PC-9 (cell line): ENCODE results near the gene NOD1. TPM values are rescaled to one million over a fixed set of nuclear protein-coding genes. Genes with fewer than 3 reads are reported as not detected.

Experiments used
- BruUV-seq: library from RNA; stranded (reverse); fragments of 400-500 nt; replicated peaks from 2 replicates; lab custom pipeline; 2021; lab: Mats Ljungman, UMichigan
- CTCF ChIA-PET: fragments of 300-600 bp; sonication (Branson Sonifier 250); formaldehyde crosslinking; loops from one replicate; lab custom pipeline; 2022; ENCODE audit warnings: antibody characterized with exemption; lab: Charles Lee
- POLR2A ChIA-PET: fragments of 300-600 bp; sonication (Branson Sonifier 250); formaldehyde crosslinking; loops from one replicate; lab custom pipeline; 2022; ENCODE audit warnings: antibody characterized with exemption; ENCODE audit not compliant: unreplicated experiment; lab: Charles Lee
- DNase-seq, 2 experiments: peaks; one replicate each; pipeline versions ENCODE4 v3.0.0 to v3.0.0-alpha.2; 2015 to 2022; ENCODE audit warnings: mixed read lengths in 1 of 2
- H2AFZ ChIP-seq: fragments of 200-600 bp; sonication (generic); 2 replicates; pipeline ENCODE4 v1.8.1; 2017; ENCODE audit warnings: antibody characterized with exemption
- H3F3A ChIP-seq: fragments of 200-600 bp; sonication (generic); 2 replicates; pipeline ENCODE4 v1.8.1; 2017; ENCODE audit warnings: antibody characterized with exemption, mild to moderate bottlenecking, low read depth; ENCODE audit not compliant: insufficient read depth
- H3K27ac ChIP-seq: fragments of 200-600 bp; sonication (generic); 2 replicates; pipeline ENCODE4 v1.6.1; 2016; ENCODE audit warnings: mixed run types
- H3K27me3 ChIP-seq: fragments of 200-600 bp; sonication (generic); 2 replicates; pipeline ENCODE4 v1.6.1; 2016; ENCODE audit warnings: low read depth, mixed run types; ENCODE audit not compliant: insufficient read depth
- H3K36me3 ChIP-seq: fragments of 200-600 bp; sonication (generic); 2 replicates; pipeline ENCODE4 v1.6.1; 2016; ENCODE audit warnings: low read depth, mixed run types
- H3K4me1 ChIP-seq: fragments of 200-600 bp; sonication (generic); replicated peaks from 2 replicates; pipeline ENCODE4 v1.6.1; 2016; ENCODE audit warnings: mixed run types; ENCODE audit not compliant: insufficient read depth
- H3K4me2 ChIP-seq: fragments of 200-600 bp; sonication (generic); 2 replicates; pipeline ENCODE4 v1.6.1; 2017; ENCODE audit warnings: mixed run types
- H3K4me3 ChIP-seq: fragments of 200-600 bp; sonication (generic); 2 replicates; pipeline ENCODE4 v1.6.1; 2016; ENCODE audit warnings: mixed run types
- H3K79me2 ChIP-seq: fragments of 200-600 bp; sonication (generic); 2 replicates; pipeline ENCODE4 v1.6.1; 2017; ENCODE audit warnings: low read depth, mixed run types
- H3K9me2 ChIP-seq: fragments of 200-600 bp; sonication (generic); 2 replicates; pipeline ENCODE4 v1.8.1; 2017; ENCODE audit warnings: mild to moderate bottlenecking; ENCODE audit not compliant: insufficient read depth
- H3K9me3 ChIP-seq: fragments of 200-600 bp; sonication (generic); 2 replicates; pipeline ENCODE4 v1.8.1; 2016; ENCODE audit warnings: low read depth; ENCODE audit not compliant: insufficient read depth
- H4K20me1 ChIP-seq: fragments of 200-600 bp; sonication (generic); 2 replicates; pipeline ENCODE4 v1.8.1; 2017; ENCODE audit not compliant: insufficient read depth
- EZH2 ChIP-seq: fragments of 200-600 bp; sonication (generic); IDR thresholded peaks from 2 replicates; pipeline ENCODE4 v1.8.0; 2017; ENCODE audit warnings: antibody characterized with exemption, low read depth
- intact Hi-C: fragments of 100-400 bp; cut with micrococcal nuclease; formaldehyde crosslinking; loops from one replicate; pipeline ENCODE4 v1.10.0; 2022; ENCODE audit not compliant: unreplicated experiment
- total RNA-seq: library from RNA; stranded (reverse); gene quantifications from 2 replicates; pipeline ENCODE4 v1.2.3, GENCODE V29; 2021
- TF ChIP-seq, protein P1 (sequence below): fragments of 200-600 bp; sonication (generic); conservative IDR thresholded peaks from 2 replicates; pipeline ENCODE4 v1.6.1; 2017; ENCODE audit warnings: mixed run types, antibody characterized with exemption, mild to moderate bottlenecking, moderate library complexity

The NOD1 gene
- total RNA-seq, 1 experiment from 2014 or later, result 16.5 TPM

DNA sequence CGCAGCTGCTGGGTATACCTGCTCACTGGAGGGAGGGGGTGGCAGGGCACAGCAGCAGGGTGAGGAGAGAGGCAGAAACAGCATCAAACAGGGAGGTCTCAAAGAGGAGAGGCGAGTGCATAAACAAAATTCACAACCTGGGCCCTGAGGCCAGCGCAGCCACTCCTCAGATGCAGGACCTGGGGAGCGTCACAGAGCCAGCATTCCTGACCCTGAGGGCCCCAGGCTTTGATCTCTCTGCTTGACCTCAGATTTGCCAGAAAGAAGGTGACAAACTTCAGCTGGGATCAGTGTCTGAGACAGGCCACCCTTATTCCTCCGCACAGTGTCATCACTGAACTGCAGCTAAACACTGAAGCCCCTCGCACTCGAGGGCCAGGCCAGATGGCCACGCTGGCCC lies 25.6 kb downstream of the NOD1 start:
- no peaks in the 10 kb centered on the region for H3K27me3 ChIP-seq
- no peak overlapping the region for H2AFZ ChIP-seq
- ChIA-PET POLR2A (interaction anchor here (0.6 kb wide), 1 partner anchor 182 kb away, joined by 6 read pairs; no protein-coding TSS in a partner anchor), CTCF (no interaction called here)
- peaks cover 1% of the 10 kb centered on the region; the same call in 1 of the 2 replicates for H3F3A ChIP-seq
- no peaks in the 10 kb centered on the region for H3K9me3 ChIP-seq
- TF ChIP-seq, protein P1, sequence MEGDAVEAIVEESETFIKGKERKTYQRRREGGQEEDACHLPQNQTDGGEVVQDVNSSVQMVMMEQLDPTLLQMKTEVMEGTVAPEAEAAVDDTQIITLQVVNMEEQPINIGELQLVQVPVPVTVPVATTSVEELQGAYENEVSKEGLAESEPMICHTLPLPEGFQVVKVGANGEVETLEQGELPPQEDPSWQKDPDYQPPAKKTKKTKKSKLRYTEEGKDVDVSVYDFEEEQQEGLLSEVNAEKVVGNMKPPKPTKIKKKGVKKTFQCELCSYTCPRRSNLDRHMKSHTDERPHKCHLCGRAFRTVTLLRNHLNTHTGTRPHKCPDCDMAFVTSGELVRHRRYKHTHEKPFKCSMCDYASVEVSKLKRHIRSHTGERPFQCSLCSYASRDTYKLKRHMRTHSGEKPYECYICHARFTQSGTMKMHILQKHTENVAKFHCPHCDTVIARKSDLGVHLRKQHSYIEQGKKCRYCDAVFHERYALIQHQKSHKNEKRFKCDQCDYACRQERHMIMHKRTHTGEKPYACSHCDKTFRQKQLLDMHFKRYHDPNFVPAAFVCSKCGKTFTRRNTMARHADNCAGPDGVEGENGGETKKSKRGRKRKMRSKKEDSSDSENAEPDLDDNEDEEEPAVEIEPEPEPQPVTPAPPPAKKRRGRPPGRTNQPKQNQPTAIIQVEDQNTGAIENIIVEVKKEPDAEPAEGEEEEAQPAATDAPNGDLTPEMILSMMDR, result no peak
- TF ChIP-seq EZH2, result no peak
- H3K36me3 ChIP-seq, result no peaks in the 10 kb centered on the region
- H3K4me1 ChIP-seq, result peaks cover 4% of the 10 kb centered on the region
- H3K27ac ChIP-seq, result no peak overlapping the region
- 0 out of 2 replicates have a peak, but pooled peaks cover 2% of the 10 kb centered on the region for H3K79me2 ChIP-seq
- DNase-seq, result no peak
- H3K4me2 ChIP-seq, result no peak overlapping the region
- H4K20me1 ChIP-seq, result no peaks in the 10 kb centered on the region
- intact Hi-C loops, result no loop called here
- H3K4me3 ChIP-seq, result no peak overlapping the region
- BruUV-seq, result no TSS peak
- no peaks in the 10 kb centered on the region for H3K9me2 ChIP-seq

DNA sequence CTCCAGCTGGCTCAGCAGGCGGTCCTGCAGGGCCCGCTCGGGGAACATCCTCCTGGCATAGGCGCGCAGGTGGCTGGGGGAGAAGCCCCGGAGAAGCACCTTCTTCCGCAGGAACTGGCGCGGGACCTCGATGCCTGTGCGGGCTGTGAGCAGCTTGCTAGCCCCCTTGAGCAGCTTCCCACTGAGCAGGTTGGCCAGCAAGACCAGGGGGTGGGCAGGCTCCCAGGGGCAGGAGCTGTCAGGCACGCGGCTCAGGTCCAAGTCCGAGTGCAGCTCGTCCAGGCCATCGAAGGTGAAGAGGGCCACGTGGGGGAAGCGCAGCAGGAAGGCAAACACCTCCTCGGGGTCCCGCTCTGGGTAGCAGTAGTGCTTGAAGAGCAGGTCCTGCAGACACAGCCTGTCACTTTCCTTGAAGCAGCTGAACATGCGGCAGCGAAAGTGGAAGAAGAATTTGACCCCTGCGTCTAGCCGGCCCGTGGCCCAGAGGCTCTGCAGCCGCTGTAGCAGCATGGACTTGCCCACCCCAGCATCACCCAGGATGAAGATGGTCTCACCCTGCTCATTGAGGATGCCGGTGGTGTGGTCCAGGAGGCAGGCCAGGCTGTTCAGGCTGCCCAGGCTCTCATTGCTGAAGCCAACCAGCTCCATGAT lies 26.2 kb downstream of the NOD1 start:
- H3F3A ChIP-seq, result no peaks in the 10 kb centered on the region
- no peak overlapping the region for H3K27ac ChIP-seq
- H3K79me2 ChIP-seq, result no peaks in the 10 kb centered on the region
- H3K36me3 ChIP-seq, result no peaks in the 10 kb centered on the region
- H3K9me2 ChIP-seq, result no peaks in the 10 kb centered on the region
- no TSS peak for BruUV-seq
- DNase-seq, result no peak
- H4K20me1 ChIP-seq, result no peaks in the 10 kb centered on the region
- no peaks in the 10 kb centered on the region for H3K27me3 ChIP-seq
- H3K4me1 ChIP-seq, result no peaks in the 10 kb centered on the region
- intact Hi-C loops, result no loop called here
- no peak for TF ChIP-seq EZH2
- TF ChIP-seq, protein P1, result no peak
- POLR2A ChIA-PET, result interaction anchor here (0.6 kb wide), 1 partner anchor 182 kb away, joined by 6 read pairs; no protein-coding TSS in a partner anchor
- CTCF ChIA-PET, result no interaction called here
- no peak overlapping the region for H2AFZ ChIP-seq
- H3K4me3 ChIP-seq, result no peak overlapping the region
- no peaks in the 10 kb centered on the region for H3K9me3 ChIP-seq
- no peak overlapping the region for H3K4me2 ChIP-seq

DNA sequence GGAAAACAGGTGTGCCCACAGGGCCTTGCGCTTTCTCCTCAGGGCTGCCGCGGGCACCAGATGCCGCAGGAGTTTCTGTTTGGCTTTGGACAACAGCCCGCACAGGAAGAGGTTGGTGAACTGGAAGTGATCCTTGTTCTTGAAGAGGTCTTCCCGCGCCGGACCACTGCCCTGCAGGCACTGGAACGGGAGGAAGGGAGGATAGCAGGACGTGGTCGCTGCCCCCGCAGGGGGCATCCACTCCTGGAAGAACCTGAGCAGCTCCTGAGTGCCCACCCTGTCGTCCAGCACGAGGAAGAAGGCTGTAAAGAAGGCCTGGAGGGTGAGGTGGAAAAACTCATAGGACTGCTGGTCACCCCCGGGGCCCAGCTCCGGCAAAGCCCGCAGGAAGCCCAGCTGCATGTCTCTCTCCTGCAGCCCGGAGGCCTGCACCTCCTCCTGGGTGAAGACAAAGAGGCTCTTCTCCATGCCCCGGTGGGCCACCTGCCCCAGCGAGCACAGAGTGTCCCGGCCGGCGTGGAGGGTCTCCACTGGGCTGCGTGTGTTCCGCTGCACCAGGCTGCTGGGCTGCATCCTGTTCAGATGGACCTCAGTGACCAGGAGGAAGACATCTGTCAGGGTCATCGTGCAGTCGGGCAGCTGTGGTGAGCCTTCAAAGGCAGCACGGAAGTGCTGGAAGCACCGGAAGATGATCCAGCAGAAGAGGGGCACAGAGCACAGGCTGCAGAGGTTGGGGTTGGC lies 26.9 kb downstream of the NOD1 start:
- BruUV-seq, result no TSS peak
- Histone ChIP-seq H3K9me2 (no peaks in the 10 kb centered on the region), H2AFZ (no peak overlapping the region), H3K9me3 (no peaks in the 10 kb centered on the region), H3K4me3 (no peak overlapping the region), H3K27ac (no peak overlapping the region), H3K27me3 (no peaks in the 10 kb centered on the region), H3K79me2 (no peaks in the 10 kb centered on the region), H3K4me1 (no peaks in the 10 kb centered on the region), H3K4me2 (no peak overlapping the region), H4K20me1 (no peaks in the 10 kb centered on the region), H3K36me3 (no peaks in the 10 kb centered on the region), H3F3A (no peaks in the 10 kb centered on the region)
- TF ChIP-seq, protein P1, result no peak
- no peak for TF ChIP-seq EZH2
- intact Hi-C loops, result no loop called here
- DNase-seq, result no peak
- ChIA-PET POLR2A (no interaction called here), CTCF (no interaction called here)
